Neural cell (in vitro differentiated cells): ENCODE results near the gene RGS6. TPM values are rescaled to one million over a fixed set of nuclear protein-coding genes. Genes with fewer than 3 reads are reported as not detected.

Experiments used
- H2AFZ ChIP-seq: fragments of 200-600, 300-800 bp; sonication (generic), shearing (Covaris generic); 2 replicates; pipeline ENCODE4 v1.6.0; 2014; ENCODE audit warnings: low read depth, mild to moderate bottlenecking, antibody characterized with exemption, low read length, moderate library complexity
- H3F3A ChIP-seq: fragments of 200-600 bp; shearing (Covaris generic); 2 replicates; pipeline ENCODE4 v1.6.1; 2016; ENCODE audit warnings: mild to moderate bottlenecking, moderate library complexity, mixed read lengths, antibody characterized with exemption, low read length; ENCODE audit not compliant: insufficient read depth, poor library complexity, severe bottlenecking
- H3K27ac ChIP-seq: fragments of 200-600, 300-800 bp; sonication (generic), shearing (Covaris generic); 2 replicates; pipeline ENCODE4 v1.5.1; 2014; ENCODE audit warnings: mild to moderate bottlenecking, low read length, moderate library complexity
- H3K27me3 ChIP-seq: fragments of 300-800, 200-600 bp; sonication (generic), shearing (Covaris generic); 2 replicates; pipeline ENCODE4 v1.6.0; 2014; ENCODE audit warnings: mild to moderate bottlenecking, low read depth, low read length, moderate library complexity; ENCODE audit not compliant: insufficient read depth
- H3K36me3 ChIP-seq: fragments of 300-800, 200-600 bp; sonication (generic), shearing (Covaris generic); 2 replicates; pipeline ENCODE4 v1.5.1; 2014; ENCODE audit warnings: mild to moderate bottlenecking, antibody characterized with exemption, low read length, moderate library complexity; ENCODE audit not compliant: insufficient read depth
- H3K4me2 ChIP-seq: fragments of 300-800, 200-600 bp; sonication (generic), shearing (Covaris generic); 2 replicates; pipeline ENCODE4 v1.6.0; 2014; ENCODE audit warnings: mild to moderate bottlenecking, low read length
- H3K4me3 ChIP-seq: fragments of 300-800, 200-600 bp; sonication (generic), shearing (Covaris generic); 2 replicates; pipeline ENCODE4 v1.5.1; 2014; ENCODE audit warnings: mild to moderate bottlenecking, low read length, moderate library complexity
- H3K79me2 ChIP-seq: fragments of 200-600 bp; shearing (Covaris generic); replicated peaks from 2 replicates; pipeline ENCODE4 v1.6.0; 2014; ENCODE audit warnings: mild to moderate bottlenecking, low read length, moderate library complexity; ENCODE audit not compliant: insufficient read depth
- H3K9ac ChIP-seq: fragments of 300-800, 200-600 bp; sonication (generic), shearing (Covaris generic); 2 replicates; pipeline ENCODE4 v1.6.1; 2016; ENCODE audit warnings: mild to moderate bottlenecking, low read length, mixed read lengths
- H3K9me2 ChIP-seq: fragments of 200-600 bp; shearing (Covaris generic); 2 replicates; pipeline ENCODE4 v1.6.1; 2016; ENCODE audit warnings: mild to moderate bottlenecking, low read length, mixed read lengths; ENCODE audit not compliant: insufficient read depth
- H3K9me3 ChIP-seq: fragments of 200-600, 300-800 bp; sonication (generic), shearing (Covaris generic); 2 replicates; pipeline ENCODE4 v1.6.1; 2016; ENCODE audit warnings: mild to moderate bottlenecking, mixed run types, low read length, moderate library complexity, mixed read lengths
- H4K20me1 ChIP-seq: fragments of 200-600 bp; shearing (Covaris generic); 2 replicates; pipeline ENCODE4 v1.6.1; 2016; ENCODE audit warnings: mild to moderate bottlenecking, mixed run types; ENCODE audit not compliant: insufficient read depth
- EP300 ChIP-seq: fragments of 450-650 bp; conservative IDR thresholded peaks from 2 replicates; pipeline ENCODE4 v1.6.1; 2014; ENCODE audit warnings: antibody characterized with exemption, mild to moderate bottlenecking, moderate library complexity; ENCODE audit not compliant: poor library complexity, severe bottlenecking
- EZH2 ChIP-seq: fragments of 200-600, 300-800 bp; shearing (Covaris generic), sonication (generic); IDR thresholded peaks from 2 replicates; pipeline ENCODE4 v1.6.1; 2014; ENCODE audit warnings: antibody characterized with exemption, low read length, borderline replicate concordance, mild to moderate bottlenecking; ENCODE audit not compliant: insufficient read depth, poor library complexity, severe bottlenecking
- MXI1 ChIP-seq: fragments of 450-650 bp; conservative IDR thresholded peaks from 2 replicates; pipeline ENCODE4 v1.6.1; 2014; ENCODE audit warnings: antibody characterized with exemption, mild to moderate bottlenecking; ENCODE audit not compliant: poor library complexity, severe bottlenecking
- POLR2AphosphoS5 ChIP-seq: IDR thresholded peaks from 2 replicates; pipeline ENCODE4 v1.6.1; 2012
- RAD21 ChIP-seq: fragments of 450-650 bp; conservative IDR thresholded peaks from 2 replicates; pipeline ENCODE4 v1.6.1; 2014; ENCODE audit warnings: antibody characterized with exemption, mild to moderate bottlenecking, moderate library complexity
- REST ChIP-seq: IDR thresholded peaks from 2 replicates; pipeline ENCODE4 v1.6.1; 2012; ENCODE audit warnings: borderline replicate concordance
- SMC3 ChIP-seq: fragments of 450-650 bp; conservative IDR thresholded peaks from 2 replicates; pipeline ENCODE4 v1.6.1; 2014; ENCODE audit warnings: antibody characterized with exemption, mild to moderate bottlenecking, moderate library complexity; ENCODE audit not compliant: poor library complexity
- TAF1 ChIP-seq: IDR thresholded peaks from 2 replicates; pipeline ENCODE4 v1.6.1; 2012; ENCODE audit warnings: low read depth
- polyA plus RNA-seq: library from polyadenylated mRNA; depleted of rRNA; stranded (reverse); fragments of >200 nt; gene quantifications from 2 replicates; pipeline ENCODE4 v1.2.3, GENCODE V29; 2014
- TF ChIP-seq, protein P1 (sequence below): fragments of 450-650 bp; IDR thresholded peaks from 2 replicates; pipeline ENCODE4 v1.5.1; 2014; ENCODE audit warnings: antibody characterized with exemption, mild to moderate bottlenecking, moderate library complexity; ENCODE audit not compliant: poor library complexity, severe bottlenecking

Gene RGS6
- polyA plus RNA-seq, 1 donor from 2014 or later = 7.3 TPM

GRCh38 chr14:72045271-72045670 lies 113.0 kb downstream of the RGS6 start:
- no peak overlapping the region for H3K4me3 ChIP-seq
- H3K79me2 ChIP-seq = no peaks in the 10 kb centered on the region
- no peak overlapping the region for H3K27ac ChIP-seq
- no peaks in the 10 kb centered on the region for H3K9me2 ChIP-seq
- H3K27me3 ChIP-seq = no peaks in the 10 kb centered on the region
- H3K9me3 ChIP-seq = peaks cover 3% of the 10 kb centered on the region
- no peaks in the 10 kb centered on the region for H3F3A ChIP-seq
- H3K9ac ChIP-seq = no peak overlapping the region
- no peaks in the 10 kb centered on the region for H4K20me1 ChIP-seq
- TF ChIP-seq EP300 (no peak), EZH2 (no peak), TAF1 (no peak), POLR2AphosphoS5 (no peak), RAD21 (no peak), MXI1 (no peak), REST (no peak), SMC3 (no peak)
- TF ChIP-seq, protein P1, sequence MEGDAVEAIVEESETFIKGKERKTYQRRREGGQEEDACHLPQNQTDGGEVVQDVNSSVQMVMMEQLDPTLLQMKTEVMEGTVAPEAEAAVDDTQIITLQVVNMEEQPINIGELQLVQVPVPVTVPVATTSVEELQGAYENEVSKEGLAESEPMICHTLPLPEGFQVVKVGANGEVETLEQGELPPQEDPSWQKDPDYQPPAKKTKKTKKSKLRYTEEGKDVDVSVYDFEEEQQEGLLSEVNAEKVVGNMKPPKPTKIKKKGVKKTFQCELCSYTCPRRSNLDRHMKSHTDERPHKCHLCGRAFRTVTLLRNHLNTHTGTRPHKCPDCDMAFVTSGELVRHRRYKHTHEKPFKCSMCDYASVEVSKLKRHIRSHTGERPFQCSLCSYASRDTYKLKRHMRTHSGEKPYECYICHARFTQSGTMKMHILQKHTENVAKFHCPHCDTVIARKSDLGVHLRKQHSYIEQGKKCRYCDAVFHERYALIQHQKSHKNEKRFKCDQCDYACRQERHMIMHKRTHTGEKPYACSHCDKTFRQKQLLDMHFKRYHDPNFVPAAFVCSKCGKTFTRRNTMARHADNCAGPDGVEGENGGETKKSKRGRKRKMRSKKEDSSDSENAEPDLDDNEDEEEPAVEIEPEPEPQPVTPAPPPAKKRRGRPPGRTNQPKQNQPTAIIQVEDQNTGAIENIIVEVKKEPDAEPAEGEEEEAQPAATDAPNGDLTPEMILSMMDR = no peak
- H3K4me2 ChIP-seq = no peak overlapping the region
- no peaks in the 10 kb centered on the region for H3K36me3 ChIP-seq
- no peak overlapping the region for H2AFZ ChIP-seq

- no peak for TF ChIP-seq TAF1
- TF ChIP-seq MXI1 = no peak
- Histone ChIP-seq H3K79me2 (no peaks in the 10 kb centered on the region), H3K4me2 (no peak overlapping the region), H3K9me3 (peaks cover 3% of the 10 kb centered on the region), H3F3A (no peaks in the 10 kb centered on the region), H3K9me2 (no peaks in the 10 kb centered on the region), H2AFZ (no peak overlapping the region), H3K4me3 (no peak overlapping the region), H3K27ac (no peak overlapping the region), H3K36me3 (no peaks in the 10 kb centered on the region), H4K20me1 (no peaks in the 10 kb centered on the region), H3K27me3 (no peaks in the 10 kb centered on the region), H3K9ac (no peak overlapping the region)
Measured at GRCh38 chr14:72045885-72046284, 113.7 kb downstream of the RGS6 start.

DNA sequence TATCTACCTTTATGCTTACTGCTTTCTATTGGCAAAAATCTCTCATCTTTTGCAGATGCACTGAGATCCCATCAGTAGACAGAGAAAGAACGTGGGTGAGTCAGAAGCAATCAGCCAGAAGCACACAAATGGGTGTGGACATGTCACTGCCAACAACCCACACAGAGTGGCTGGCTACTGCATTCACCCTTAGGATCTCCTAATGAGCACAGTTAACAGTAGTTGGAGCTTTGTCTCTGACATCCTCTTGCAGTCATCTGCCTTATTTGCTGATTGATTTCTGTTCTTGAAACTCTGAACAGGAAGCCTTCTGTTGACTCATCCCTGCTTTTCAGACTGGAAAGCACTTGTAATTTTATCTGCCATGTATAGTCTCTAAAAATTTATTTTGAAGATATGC lies 117.2 kb downstream of the RGS6 start:
- Histone ChIP-seq H3K4me3 (no peak overlapping the region), H3K79me2 (no peaks in the 10 kb centered on the region), H3K9me2 (no peaks in the 10 kb centered on the region), H3K4me2 (no peak overlapping the region), H3K9ac (no peak overlapping the region), H3F3A (no peaks in the 10 kb centered on the region), H4K20me1 (no peaks in the 10 kb centered on the region), H3K36me3 (no peaks in the 10 kb centered on the region), H3K9me3 (no peaks in the 10 kb centered on the region), H3K27me3 (no peaks in the 10 kb centered on the region), H2AFZ (no peak overlapping the region), H3K27ac (no peak overlapping the region)
- TF ChIP-seq, protein P1 = no peak
- TF ChIP-seq REST (no peak), SMC3 (no peak), RAD21 (no peak), EZH2 (no peak), TAF1 (no peak), EP300 (no peak), POLR2AphosphoS5 (no peak), MXI1 (no peak)
